GM10266 (cell line): Measurements from ENCODE around the gene DMKN.

Experiments used
- DNase-seq: peaks from one replicate; pipeline ENCODE4 v3.0.0; 2012; ENCODE audit errors: extremely low spot score
- CTCF ChIP-seq: IDR thresholded peaks from 2 replicates; pipeline ENCODE4 v1.5.1; 2012; ENCODE audit warnings: mild to moderate bottlenecking, low read depth; ENCODE audit not compliant: control insufficient read depth, insufficient read depth; ENCODE audit errors: missing control alignments

Gene DMKN

DNA sequence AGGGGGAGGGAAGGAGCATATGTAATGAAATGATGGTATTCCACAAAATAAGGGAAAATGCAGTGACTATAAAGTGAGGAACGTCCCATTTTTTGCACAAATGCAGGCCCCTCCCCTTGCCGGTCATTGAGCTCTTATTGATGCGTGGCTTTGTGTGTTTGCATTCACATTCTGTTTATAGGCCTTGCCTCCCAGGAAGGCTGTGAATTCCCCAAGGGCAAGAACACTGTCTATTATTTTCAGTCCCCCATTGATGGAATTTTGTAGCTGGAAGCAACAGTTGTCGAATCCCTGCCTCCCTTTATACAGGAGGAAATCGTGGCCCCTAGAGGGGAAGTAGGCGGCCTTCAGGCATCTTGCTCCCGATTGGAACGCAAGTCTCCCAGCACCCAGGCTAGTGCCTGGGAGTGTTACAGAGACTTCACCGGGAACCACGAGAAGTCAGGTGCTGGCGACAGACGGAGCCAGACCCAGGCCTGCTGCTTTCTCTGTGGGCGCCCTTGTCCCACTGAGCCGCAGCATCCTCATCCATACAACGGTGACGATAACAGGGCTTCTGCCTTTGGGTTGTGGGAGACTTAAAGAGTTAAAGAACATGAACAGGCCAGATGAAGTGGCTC, 7.8 kb upstream of the DMKN start:
- no peak for TF ChIP-seq CTCF
- no peak for DNase-seq

- TF ChIP-seq CTCF: no peak
- DNase-seq: no peak
These were observed 5.8 kb upstream of the DMKN start for GRCh38 chr19:35519291-35519690.

DNA sequence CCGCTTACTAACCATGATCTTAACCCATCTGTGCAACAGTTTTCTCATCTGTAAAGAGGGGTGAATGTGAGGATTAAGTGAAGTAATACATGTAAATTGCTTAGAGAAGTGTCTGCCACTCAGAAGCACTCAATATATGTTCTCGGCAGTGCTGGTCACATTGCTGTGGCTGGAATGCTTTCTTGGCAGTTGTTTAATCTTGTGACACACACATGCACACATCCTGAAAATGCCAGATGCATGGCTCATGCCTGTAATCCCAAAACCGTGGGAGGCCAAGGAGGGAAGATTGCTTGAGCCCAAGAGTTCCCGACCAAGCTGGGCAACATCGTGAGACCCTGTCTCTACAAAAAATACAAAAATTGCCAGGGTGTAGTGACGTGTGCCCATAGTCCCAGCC, 4.9 kb upstream of the DMKN start:
- DNase-seq: no peak
- TF ChIP-seq CTCF: no peak

GRCh38 chr19:35517342-35517741, 3.9 kb upstream of the DMKN start:
- no peak for DNase-seq
- no peak for TF ChIP-seq CTCF

- no peak for DNase-seq
- TF ChIP-seq CTCF: no peak
These were observed 2.9 kb upstream of the DMKN start for GRCh38 chr19:35516310-35516709.

GRCh38 chr19:35514282-35514809, 897 bp upstream of the DMKN start:
- DNase-seq: no peak
- TF ChIP-seq CTCF: no peak

DNA sequence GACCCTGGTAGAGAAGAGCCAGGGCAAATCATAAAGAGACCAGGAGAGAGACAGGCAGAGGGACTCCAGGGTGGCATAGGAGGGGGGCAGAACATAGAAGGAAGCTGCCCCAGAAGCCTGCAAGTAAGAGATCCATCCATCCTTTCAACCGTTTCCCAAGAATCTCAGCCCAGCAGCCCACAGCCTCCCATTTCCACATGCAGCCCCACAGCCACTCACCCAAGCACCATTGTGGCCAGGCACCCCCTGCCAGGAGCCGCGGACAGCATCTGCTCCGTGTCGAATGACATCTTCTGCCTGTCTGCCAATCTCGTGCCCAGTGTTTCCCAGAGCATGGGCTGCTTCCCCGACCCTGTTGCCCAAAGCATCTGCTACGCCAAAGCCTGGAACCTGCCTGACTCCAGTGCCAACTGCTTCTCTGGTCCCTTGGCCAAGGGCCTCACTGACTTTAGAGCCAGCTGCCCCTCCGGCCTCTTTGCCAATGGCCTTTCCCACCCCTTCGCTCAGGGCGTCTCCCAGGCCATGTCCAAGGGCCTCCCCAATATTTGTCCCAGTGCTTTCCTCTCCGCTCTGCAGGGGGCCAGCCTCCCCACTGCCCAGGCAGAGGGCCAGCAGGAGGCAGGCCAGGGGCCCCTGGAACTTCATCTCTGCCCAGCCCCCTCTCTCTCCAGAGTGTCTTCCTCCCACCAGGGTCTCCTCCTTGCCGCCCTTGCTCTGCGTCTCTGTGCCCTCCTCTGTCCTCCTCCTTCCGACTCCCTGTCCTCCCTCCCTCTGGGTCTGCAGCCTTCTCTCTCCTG, 420 bp downstream of the DMKN start:
- TF ChIP-seq CTCF: no peak
- DNase-seq: no peak
